Gastroesophageal sphincter (tissue), 4 donors: Measurements from ENCODE around the gene MICALL2. TPM values are rescaled to one million over a fixed set of nuclear protein-coding genes. Genes with fewer than 3 reads are reported as not detected.

Experiments used
- ATAC-seq: fragments of 150-250 bp; one replicate; pipeline ENCODE4 v1.9.1; 2016; ENCODE audit warnings: mild to moderate bottlenecking, moderate library complexity
- H3K27ac ChIP-seq, 4 donors: fragments of 200-600 bp; sonication (generic) in 3 of 4; 1 replicate in 3 of 4; 2 replicates in 1 of 4; pipeline ENCODE4 v1.5.1; 2016 to 2019
- H3K27me3 ChIP-seq: fragments of 200-600 bp; sonication (generic); one replicate; pipeline ENCODE4 v1.5.1; 2019
- H3K36me3 ChIP-seq, 2 donors: fragments of 200-600 bp; sonication (generic); one replicate each; pipeline ENCODE4 v1.5.1; 2019; ENCODE audit warnings: control low read depth in 1 of 2
- H3K4me1 ChIP-seq, 3 donors: fragments of 200-600 bp; sonication (generic); 1 replicate in 2 of 3; 2 replicates in 1 of 3; pipeline ENCODE4 v1.5.1; 2016 to 2019; ENCODE audit warnings: control low read depth in 2 of 3
- H3K4me3 ChIP-seq, 2 donors: fragments of 200-600 bp; sonication (generic); one replicate each; pipeline ENCODE4 v1.5.1; 2019; ENCODE audit warnings: mild to moderate bottlenecking in 1 of 2, moderate library complexity in 1 of 2
- H3K9me3 ChIP-seq, 3 donors: fragments of 200-600 bp; sonication (generic); one replicate each; pipeline ENCODE4 v1.5.1; 2017 to 2019; ENCODE audit warnings: control low read depth in 2 of 3
- EP300 ChIP-seq: sonication (generic); formaldehyde crosslinking; IDR thresholded peaks from one replicate; pipeline ENCODE4 v1.6.1; 2017; ENCODE audit warnings: antibody characterized with exemption, mild to moderate bottlenecking
- POLR2A ChIP-seq, 2 donors: fragments of 450-650 bp; IDR thresholded peaks; one replicate each; pipeline ENCODE4 v1.6.1; 2017; ENCODE audit warnings: antibody characterized with exemption in 2 of 2, mild to moderate bottlenecking in 2 of 2, moderate library complexity in 1 of 2
- POLR2AphosphoS5 ChIP-seq: sonication (generic); formaldehyde crosslinking; IDR thresholded peaks from one replicate; pipeline ENCODE4 v1.6.1; 2017; ENCODE audit warnings: antibody characterized with exemption
- WGBS, 2 donors: methylation state at CpG; one replicate each; pipeline ENCODE4 v1.1.5; 2018; ENCODE audit warnings: low coverage in 1 of 2; 5-methylcytosine and 5-hydroxymethylcytosine counted together
- total RNA-seq, 4 donors: library from RNA; depleted of rRNA; stranded (reverse); fragments of >200 nt; gene quantifications; one replicate each; pipeline ENCODE4 v1.1.0, GENCODE V29; 2016
- TF ChIP-seq, protein P1 (sequence below), 4 experiments: fragments of 200-600 bp in 2 of 4; fragments of 450-650 bp in 2 of 4; sonication (generic) in 1 of 4; IDR thresholded peaks; one replicate each; pipeline ENCODE4 v1.5.1; 2017 to 2019; ENCODE audit warnings: antibody characterized with exemption in 4 of 4, mild to moderate bottlenecking in 2 of 4, moderate library complexity in 2 of 4

The MICALL2 gene
- total RNA-seq, 4 donors from 2014 or later, result 6.6 to 19.5 (median 15.0) TPM

DNA sequence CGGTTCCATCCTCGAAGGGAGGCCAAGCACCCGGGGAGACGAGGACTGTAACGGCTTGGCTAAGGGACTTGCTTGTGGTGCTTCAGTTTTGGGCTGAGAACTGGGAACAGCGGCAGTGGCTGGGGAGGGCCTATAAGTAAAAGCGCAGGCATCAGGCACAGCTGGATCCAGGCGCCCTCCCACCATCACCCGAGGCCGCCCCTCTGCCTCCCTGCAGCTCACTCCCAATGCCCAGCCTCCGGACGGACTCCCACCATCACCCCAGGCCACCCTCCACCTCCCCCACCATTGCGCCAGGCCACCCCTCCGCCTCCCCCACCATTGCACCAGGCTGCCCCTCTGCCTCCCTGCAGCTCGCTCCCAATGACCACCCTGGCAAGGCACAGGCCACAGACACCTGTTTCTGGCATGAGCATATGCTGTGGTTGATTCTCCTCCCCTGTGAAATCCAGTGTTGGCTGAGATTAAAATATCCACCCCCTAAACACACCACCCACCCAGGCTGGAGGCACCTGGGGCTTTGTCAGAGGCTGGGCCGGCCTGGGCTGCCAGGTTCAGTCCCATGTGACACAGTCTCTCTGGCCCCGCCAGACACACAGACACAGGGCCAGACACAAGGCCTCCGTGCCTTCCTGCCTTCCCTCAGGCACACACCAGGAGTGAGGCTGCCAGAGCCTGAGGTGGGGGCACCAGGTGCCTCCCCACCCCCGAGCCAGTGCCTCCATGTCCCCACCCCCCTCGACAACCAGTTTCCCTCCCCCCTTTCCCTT lies 16.7 kb downstream of the MICALL2 start:
- peaks cover 0 to 42% of the 10 kb centered on the region in 2 donors for H3K36me3 ChIP-seq
- H3K27me3 ChIP-seq, result no peaks in the 10 kb centered on the region

DNA sequence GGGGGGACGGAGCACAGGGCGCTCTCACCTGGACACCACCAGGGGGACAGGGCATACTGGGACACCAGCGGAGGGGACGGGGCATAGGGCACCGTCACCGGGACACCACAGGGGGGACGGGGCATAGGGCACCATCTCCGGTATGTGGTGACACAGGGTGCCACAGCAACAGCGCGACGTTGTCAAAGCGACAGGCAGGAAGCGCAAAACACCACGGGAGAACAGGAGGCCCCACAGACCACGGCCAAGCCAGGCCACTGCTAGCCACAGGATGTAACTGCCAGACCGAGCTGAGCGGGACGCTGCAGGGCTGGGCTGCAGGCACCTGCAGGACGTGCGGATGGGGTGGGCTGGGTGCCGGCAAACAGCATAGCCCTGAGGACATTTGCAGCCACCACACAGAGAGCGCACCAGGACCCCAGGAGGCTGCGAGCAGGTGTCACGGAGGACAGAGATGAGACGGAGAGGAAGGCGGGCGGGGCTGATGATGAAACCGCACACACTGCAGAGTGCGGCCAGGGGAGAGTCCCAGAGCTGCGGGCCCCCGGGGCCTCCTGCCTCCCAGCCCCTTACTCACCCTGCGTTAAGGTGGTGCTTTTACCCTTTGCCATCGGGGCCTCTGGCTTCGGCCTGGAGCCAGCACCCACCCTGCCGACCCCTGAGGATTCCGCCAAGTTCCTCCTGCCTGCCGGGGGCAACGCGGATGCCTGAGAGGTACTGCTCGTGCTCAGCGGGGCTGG lies 17.5 kb downstream of the MICALL2 start:
- Histone ChIP-seq H3K4me1 (peaks cover 0 to 5% (median 0%) of the 10 kb centered on the region in 3 donors), H3K27ac (no peak overlapping the region), H3K9me3 (no peaks in the 10 kb centered on the region), H3K36me3 (peaks cover 0 to 49% of the 10 kb centered on the region in 2 donors), H3K4me3 (no peak overlapping the region), H3K27me3 (no peaks in the 10 kb centered on the region)
- TF ChIP-seq EP300, result no peak
- WGBS, 2 donors, result 84% methylated on average over 11 of the region's 41 CpGs; no CpG with 5 or more reads in 1 of the 2 donors
- ATAC-seq, result no peak

More for the DNA sequence above, 16.7 kb downstream of the MICALL2 start:
- Histone ChIP-seq H3K4me1 (peaks cover 0 to 12% (median 4%) of the 10 kb centered on the region in 3 donors), H3K4me3 (no peak overlapping the region), H3K27ac (no peak overlapping the region), H3K9me3 (no peaks in the 10 kb centered on the region)
- TF ChIP-seq EP300, result no peak
- TF ChIP-seq POLR2A (IDR thresholded peaks at IDR 0.05), result no peak
- TF ChIP-seq, protein P1, sequence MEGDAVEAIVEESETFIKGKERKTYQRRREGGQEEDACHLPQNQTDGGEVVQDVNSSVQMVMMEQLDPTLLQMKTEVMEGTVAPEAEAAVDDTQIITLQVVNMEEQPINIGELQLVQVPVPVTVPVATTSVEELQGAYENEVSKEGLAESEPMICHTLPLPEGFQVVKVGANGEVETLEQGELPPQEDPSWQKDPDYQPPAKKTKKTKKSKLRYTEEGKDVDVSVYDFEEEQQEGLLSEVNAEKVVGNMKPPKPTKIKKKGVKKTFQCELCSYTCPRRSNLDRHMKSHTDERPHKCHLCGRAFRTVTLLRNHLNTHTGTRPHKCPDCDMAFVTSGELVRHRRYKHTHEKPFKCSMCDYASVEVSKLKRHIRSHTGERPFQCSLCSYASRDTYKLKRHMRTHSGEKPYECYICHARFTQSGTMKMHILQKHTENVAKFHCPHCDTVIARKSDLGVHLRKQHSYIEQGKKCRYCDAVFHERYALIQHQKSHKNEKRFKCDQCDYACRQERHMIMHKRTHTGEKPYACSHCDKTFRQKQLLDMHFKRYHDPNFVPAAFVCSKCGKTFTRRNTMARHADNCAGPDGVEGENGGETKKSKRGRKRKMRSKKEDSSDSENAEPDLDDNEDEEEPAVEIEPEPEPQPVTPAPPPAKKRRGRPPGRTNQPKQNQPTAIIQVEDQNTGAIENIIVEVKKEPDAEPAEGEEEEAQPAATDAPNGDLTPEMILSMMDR (IDR thresholded peaks at IDR 0.05), result no peak
- TF ChIP-seq POLR2AphosphoS5, result no peak
- 86 to 89% methylated on average over 4 to 9 of the region's 20 CpGs for WGBS, 2 donors
- ATAC-seq, result no peak

DNA sequence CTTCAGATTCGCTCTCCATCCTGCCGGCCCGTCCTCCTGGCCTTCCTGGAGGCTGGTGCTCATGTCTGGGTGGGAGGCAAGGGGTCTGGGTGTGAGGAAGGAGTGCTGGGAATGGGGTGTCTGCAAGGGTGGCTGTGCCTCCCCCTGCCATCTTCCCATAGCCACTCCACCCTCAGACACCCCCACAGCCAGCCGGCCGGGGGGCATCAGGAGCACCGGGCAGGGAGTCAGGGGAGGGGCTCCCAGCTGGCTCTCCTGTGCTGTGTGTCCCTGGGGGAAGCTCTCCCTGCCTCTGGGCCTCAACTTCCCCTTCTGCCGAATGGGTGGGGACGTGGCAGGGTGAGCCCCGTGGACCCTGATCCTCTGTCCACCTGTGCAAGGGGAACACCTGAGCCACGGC lies 18.6 kb downstream of the MICALL2 start:
- H3K36me3 ChIP-seq, result peaks cover 0 to 57% of the 10 kb centered on the region in 2 donors
- no CpG with 5 or more reads among the region's 10 CpGs for WGBS, 2 donors

DNA sequence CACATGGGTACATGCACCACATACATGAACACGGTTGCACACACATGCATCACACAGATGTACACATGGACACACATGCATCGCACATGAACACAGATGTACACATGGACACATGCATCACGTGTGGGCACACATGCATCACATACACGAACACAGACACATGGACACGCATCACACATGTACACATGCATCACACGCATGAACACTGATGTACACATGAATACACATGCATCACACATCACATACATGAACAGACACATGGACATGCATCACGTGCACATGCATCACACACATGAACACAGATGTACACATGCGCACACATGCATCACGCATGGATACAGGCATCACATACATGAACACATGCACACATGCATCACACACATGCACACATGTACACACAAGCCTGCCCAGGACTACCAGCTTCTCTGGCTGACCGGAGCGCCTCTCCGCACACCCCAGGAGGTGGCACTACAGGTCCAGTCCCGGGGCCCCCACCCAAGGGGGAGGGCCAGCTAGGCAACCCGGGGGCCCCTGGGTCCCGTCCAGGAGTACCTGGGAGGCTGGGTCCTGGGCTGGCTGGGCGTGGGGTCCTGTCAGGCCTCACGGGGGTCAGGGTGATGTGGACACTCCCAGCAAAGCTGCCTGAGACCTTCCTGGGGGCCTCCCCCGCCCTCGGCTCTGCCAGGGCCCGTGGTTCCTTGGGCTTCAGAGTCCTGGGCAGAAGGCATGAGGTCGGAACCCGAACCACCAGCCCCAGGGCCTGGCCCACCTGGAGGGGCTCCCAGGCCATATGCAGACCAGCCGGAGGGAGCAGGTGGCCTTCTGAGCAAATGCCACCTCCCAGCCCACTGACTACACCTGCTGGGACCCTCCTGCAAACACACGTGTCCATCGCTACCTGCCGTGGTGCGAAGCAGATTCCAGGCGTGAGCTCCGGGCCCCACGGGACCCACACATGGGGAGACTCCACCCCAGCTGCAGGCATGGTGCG lies 19.6 kb downstream of the MICALL2 start:
- Histone ChIP-seq H3K27me3 (no peaks in the 10 kb centered on the region), H3K4me3 (no peak overlapping the region), H3K4me1 (no peaks in the 10 kb centered on the region), H3K27ac (no peak overlapping the region), H3K9me3 (no peaks in the 10 kb centered on the region), H3K36me3 (peaks cover 0 to 57% of the 10 kb centered on the region in 2 donors)
- no peak for ATAC-seq
- WGBS, 2 donors, result 74 to 78% methylated on average over 4 to 6 of the region's 31 CpGs
- TF ChIP-seq, protein P1 (IDR thresholded peaks at IDR 0.05), result peak in 2 of 4 experiments; percentile 16 to 43
- no peak for TF ChIP-seq EP300

More for the DNA sequence above, 18.6 kb downstream of the MICALL2 start:
- Histone ChIP-seq H3K9me3 (no peaks in the 10 kb centered on the region), H3K27ac (no peak overlapping the region), H3K4me1 (no peaks in the 10 kb centered on the region), H3K27me3 (no peaks in the 10 kb centered on the region), H3K4me3 (no peak overlapping the region)
- ATAC-seq, result no peak
- TF ChIP-seq POLR2AphosphoS5 (no peak), EP300 (no peak), POLR2A (IDR thresholded peaks at IDR 0.05) (no peak)
- TF ChIP-seq, protein P1 (IDR thresholded peaks at IDR 0.05), result no peak

- peaks cover 0 to 57% of the 10 kb centered on the region in 2 donors for H3K36me3 ChIP-seq
- WGBS, 2 donors, result 100% methylated on average over 1 of the region's 15 CpGs; no CpG with 5 or more reads in 1 of the 2 donors
- no peak overlapping the region for H3K4me3 ChIP-seq
- H3K27me3 ChIP-seq, result no peaks in the 10 kb centered on the region
- no peak overlapping the region for H3K27ac ChIP-seq
- H3K9me3 ChIP-seq, result no peaks in the 10 kb centered on the region
- no peak for ATAC-seq
- H3K4me1 ChIP-seq, result no peaks in the 10 kb centered on the region
- no peak for TF ChIP-seq POLR2A (IDR thresholded peaks at IDR 0.05)
- no peak for TF ChIP-seq POLR2AphosphoS5
- no peak for TF ChIP-seq EP300
- TF ChIP-seq, protein P1 (IDR thresholded peaks at IDR 0.05), result no peak
These were observed 20.4 kb downstream of the MICALL2 start for GRCh38 chr7:1438821-1439220.
